HepG2 (cell line): Measurements from ENCODE around the gene DNAJC5. TPM values are rescaled to one million over a fixed set of nuclear protein-coding genes. Genes with fewer than 3 reads are reported as not detected.
A peak's percentile ranks its signal among the peaks of the same experiment; 100 is the strongest.

ENCODE experiments used
- AKAP8 ChIP-seq: sonication (generic); formaldehyde crosslinking; IDR thresholded peaks from 2 replicates; pipeline ENCODE4 v1.5.1; 2020; ENCODE audit warnings: mild to moderate bottlenecking, missing genetic modification reagents
- ASH2L ChIP-seq: fragments of 300-600, 200-600 bp; sonication (generic); IDR thresholded peaks from 2 replicates; pipeline ENCODE4 v1.7.0; 2017; ENCODE audit warnings: low read depth, mild to moderate bottlenecking, moderate library complexity, mixed read lengths, low read length; ENCODE audit not compliant: insufficient read length
- ATF6 ChIP-seq: sonication (generic); formaldehyde crosslinking; conservative IDR thresholded peaks from 2 replicates; pipeline ENCODE4 v1.4.0; 2020; ENCODE audit warnings: missing genetic modification reagents
- CCDC6 ChIP-seq: sonication (generic); formaldehyde crosslinking; IDR thresholded peaks from 2 replicates; pipeline ENCODE4 v1.8.1; 2022; ENCODE audit warnings: mild to moderate bottlenecking, missing genetic modification reagents, moderate library complexity
- HMGA1 ChIP-seq: sonication (generic); formaldehyde crosslinking; conservative IDR thresholded peaks from 2 replicates; pipeline ENCODE4 v1.4.0; 2020; ENCODE audit warnings: missing genetic modification reagents
- KLF6 ChIP-seq: IDR thresholded peaks from 2 replicates; pipeline ENCODE4 v1.8.0; 2016; ENCODE audit warnings: missing biosample characterization, missing genetic modification reagents
- PREB ChIP-seq: sonication (generic); formaldehyde crosslinking; IDR thresholded peaks from 2 replicates; pipeline ENCODE4 v1.4.0; 2020; ENCODE audit warnings: missing genetic modification reagents
- TAF1 ChIP-seq: sonication (generic); formaldehyde crosslinking; IDR thresholded peaks from 2 replicates; pipeline ENCODE4 v1.4.0; 2020; ENCODE audit warnings: missing genetic modification reagents
- ZNF142 ChIP-seq: sonication (generic); formaldehyde crosslinking; IDR thresholded peaks from 2 replicates; pipeline ENCODE4 v1.4.0; 2020; ENCODE audit warnings: missing genetic modification reagents
- ZNF180 ChIP-seq: sonication (generic); formaldehyde crosslinking; IDR thresholded peaks from 2 replicates; pipeline ENCODE4 v1.4.0; 2020; ENCODE audit warnings: low read depth, missing genetic modification reagents, borderline replicate concordance
- ZNF251 ChIP-seq: sonication (generic); formaldehyde crosslinking; IDR thresholded peaks from 2 replicates; pipeline ENCODE4 v1.9.0; 2021; ENCODE audit warnings: mild to moderate bottlenecking, missing genetic modification reagents
- ZNF496 ChIP-seq: sonication (generic); formaldehyde crosslinking; IDR thresholded peaks from 2 replicates; pipeline ENCODE4 v1.8.1; 2023; ENCODE audit warnings: mild to moderate bottlenecking, moderate library complexity, missing genetic modification reagents; ENCODE audit not compliant: insufficient replicate concordance
- ZSCAN21 ChIP-seq: sonication (generic); formaldehyde crosslinking; IDR thresholded peaks from 2 replicates; pipeline ENCODE4 v1.8.0; 2022; ENCODE audit warnings: mild to moderate bottlenecking, missing genetic modification reagents, moderate library complexity, borderline replicate concordance
- polyA plus RNA-seq, 8 experiments: library from polyadenylated mRNA; depleted of rRNA in 3 of 8; stranded (reverse) in 7 of 8; unstranded in 1 of 8; fragments of >200 nt; fragmentation: Illumina TruSeq in 4 of 8; extraction: Trizol in 4 of 8; gene quantifications; 2 replicates each; pipeline versions ENCODE4 v1.2.1 to v1.2.3, GENCODE V29; 2011 to 2016; ENCODE audit warnings: low read depth in 4 of 8, missing spikeins in 1 of 8, mixed read lengths in 1 of 8; ENCODE audit not compliant: insufficient read depth in 1 of 8
- total RNA-seq, 5 experiments: library from RNA; depleted of rRNA; stranded (reverse); fragments of >200 nt; fragmentation: Illumina TruSeq; extraction: Trizol; gene quantifications; 2 replicates each; pipeline ENCODE4 v1.2.3, GENCODE V29; 2016; ENCODE audit warnings: low read depth in 1 of 5
- TF ChIP-seq, protein P1 (sequence below): sonication (generic); formaldehyde crosslinking; IDR thresholded peaks from 2 replicates; pipeline ENCODE4 v1.5.0; 2020; ENCODE audit warnings: missing genetic modification reagents
- TF ChIP-seq, protein P2 (sequence below): sonication (generic); formaldehyde crosslinking; IDR thresholded peaks from 2 replicates; pipeline ENCODE4 v1.8.1; 2023; ENCODE audit warnings: missing genetic modification reagents, inconsistent platforms, borderline replicate concordance

DNAJC5 gene
- total and polyA plus RNA-seq, 2 of the 13 experiments (the other 11 are each of a cell fraction or from before 2014, with no cell fraction given), result 42.8 to 64.5 TPM

GRCh38 chr20:63978319-63979228 is 83.6 kb downstream of the DNAJC5 start (continued):
- peak; percentile 63; the same call in 1 of the 2 replicates for TF ChIP-seq ZNF142 (CRISPR knock-in tag)
- peak; percentile 30 for TF ChIP-seq ASH2L
- TF ChIP-seq, protein P1, sequence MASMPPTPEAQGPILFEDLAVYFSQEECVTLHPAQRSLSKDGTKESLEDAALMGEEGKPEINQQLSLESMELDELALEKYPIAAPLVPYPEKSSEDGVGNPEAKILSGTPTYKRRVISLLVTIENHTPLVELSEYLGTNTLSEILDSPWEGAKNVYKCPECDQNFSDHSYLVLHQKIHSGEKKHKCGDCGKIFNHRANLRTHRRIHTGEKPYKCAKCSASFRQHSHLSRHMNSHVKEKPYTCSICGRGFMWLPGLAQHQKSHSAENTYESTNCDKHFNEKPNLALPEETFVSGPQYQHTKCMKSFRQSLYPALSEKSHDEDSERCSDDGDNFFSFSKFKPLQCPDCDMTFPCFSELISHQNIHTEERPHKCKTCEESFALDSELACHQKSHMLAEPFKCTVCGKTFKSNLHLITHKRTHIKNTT (CRISPR knock-in tag), result no peak
- TF ChIP-seq ZNF251 (CRISPR knock-in tag), result no peak
- no peak for TF ChIP-seq ATF6 (CRISPR knock-in tag)
- peak; percentile 63 for TF ChIP-seq ZSCAN21 (CRISPR knock-in tag)
- peak; percentile 93 for TF ChIP-seq AKAP8 (CRISPR knock-in tag)
- no peak for TF ChIP-seq HMGA1 (CRISPR knock-in tag)
- TF ChIP-seq PREB, result peak; percentile 68
- peak; percentile 90; the same call in 1 of the 2 replicates for TF ChIP-seq KLF6
- TF ChIP-seq ZNF180 (CRISPR knock-in tag), result 0 out of 2 replicates have a peak, but pooled peaks have one; percentile 58
- TF ChIP-seq, protein P2, sequence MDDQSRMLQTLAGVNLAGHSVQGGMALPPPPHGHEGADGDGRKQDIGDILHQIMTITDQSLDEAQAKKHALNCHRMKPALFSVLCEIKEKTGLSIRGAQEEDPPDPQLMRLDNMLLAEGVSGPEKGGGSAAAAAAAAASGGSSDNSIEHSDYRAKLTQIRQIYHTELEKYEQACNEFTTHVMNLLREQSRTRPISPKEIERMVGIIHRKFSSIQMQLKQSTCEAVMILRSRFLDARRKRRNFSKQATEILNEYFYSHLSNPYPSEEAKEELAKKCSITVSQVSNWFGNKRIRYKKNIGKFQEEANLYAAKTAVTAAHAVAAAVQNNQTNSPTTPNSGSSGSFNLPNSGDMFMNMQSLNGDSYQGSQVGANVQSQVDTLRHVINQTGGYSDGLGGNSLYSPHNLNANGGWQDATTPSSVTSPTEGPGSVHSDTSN (CRISPR knock-in tag), result peak; percentile 90; the same call in 1 of the 2 replicates
- TF ChIP-seq TAF1 (CRISPR knock-in tag), result peak; percentile 80
- peak; percentile 86 for TF ChIP-seq CCDC6 (CRISPR knock-in tag)
- no peak for TF ChIP-seq ZNF496 (CRISPR knock-in tag)
